GM12892 (cell line): ENCODE measurements around the gene NKAIN2.

Experiments used
- POLR2A ChIP-seq: IDR thresholded peaks from 2 replicates; pipeline ENCODE4 v1.6.1; 2011; ENCODE audit warnings: low read depth, low read length, control low read depth
- POLR2AphosphoS5 ChIP-seq: IDR thresholded peaks from 2 replicates; pipeline ENCODE4 v1.6.1; 2011; ENCODE audit warnings: low read depth, low read length, control low read depth
- TAF1 ChIP-seq: IDR thresholded peaks from 2 replicates; pipeline ENCODE4 v1.6.1; 2011; ENCODE audit warnings: low read depth, mild to moderate bottlenecking, control low read depth, low read length, borderline replicate concordance

DNA sequence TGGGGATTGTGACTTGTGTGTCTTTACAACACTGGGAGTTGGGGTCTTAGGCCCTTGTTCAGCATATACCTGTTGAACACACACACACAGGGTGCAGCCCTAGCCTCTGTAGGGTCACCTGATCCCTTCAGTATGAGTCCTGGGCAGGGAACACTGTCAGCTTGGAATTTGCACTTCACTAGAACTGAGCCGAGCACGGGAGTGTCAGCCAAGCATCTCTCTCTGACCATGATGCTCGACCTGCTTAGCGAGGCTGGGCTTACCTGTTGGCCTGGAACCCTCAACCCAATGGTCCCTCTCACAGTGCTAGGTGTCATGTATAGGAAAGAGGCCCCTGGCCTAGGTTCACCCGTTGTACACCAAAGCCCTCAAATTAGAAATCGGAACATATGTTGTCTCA lies 96.1 kb downstream of the NKAIN2 start:
- TF ChIP-seq POLR2AphosphoS5, result no peak
- TF ChIP-seq TAF1, result no peak
- no peak for TF ChIP-seq POLR2A
